SJSA1 (cell line): ENCODE results near the gene AXIN1. TPM values are rescaled to one million over a fixed set of nuclear protein-coding genes. Genes with fewer than 3 reads are reported as not detected.

Experiments
- DNase-seq, 2 experiments: peaks; one replicate each; pipeline ENCODE4 v3.0.0-alpha.2; 2015 to 2020; ENCODE audit warnings: low spot score in 2 of 2, low read depth in 1 of 2
- H3K27ac ChIP-seq: fragments of 250-450 bp; sonication (Bioruptor Pico); 2 replicates; pipeline ENCODE4 v1.5.1; 2020; ENCODE audit warnings: mild to moderate bottlenecking, moderate library complexity
- H3K27me3 ChIP-seq: fragments of 250-450 bp; sonication (Bioruptor Pico); replicated peaks from 2 replicates; pipeline ENCODE4 v1.5.1; 2020; ENCODE audit warnings: mild to moderate bottlenecking, moderate library complexity
- H3K36me3 ChIP-seq: fragments of 250-450 bp; sonication (Bioruptor Pico); 2 replicates; pipeline ENCODE4 v1.5.1; 2020; ENCODE audit warnings: mild to moderate bottlenecking
- H3K4me1 ChIP-seq: fragments of 250-450 bp; sonication (Bioruptor Pico); replicated peaks from 2 replicates; pipeline ENCODE4 v1.6.1; 2021; ENCODE audit warnings: mild to moderate bottlenecking
- H3K4me3 ChIP-seq: fragments of 250-450 bp; sonication (Bioruptor Pico); 2 replicates; pipeline ENCODE4 v1.5.1; 2020; ENCODE audit warnings: mild to moderate bottlenecking
- H3K9me3 ChIP-seq: fragments of 250-450 bp; sonication (Bioruptor Pico); replicated peaks from 2 replicates; pipeline ENCODE4 v1.5.1; 2020; ENCODE audit warnings: mild to moderate bottlenecking
- total RNA-seq: library from RNA; depleted of rRNA; stranded (reverse); fragments of >200 nt; shearing (Covaris generic); gene quantifications from 2 replicates; pipeline ENCODE4 v1.2.3, GENCODE V29; 2014

AXIN1 gene
- total RNA-seq, 1 experiment from 2014 or later = 26.4 TPM

DNA sequence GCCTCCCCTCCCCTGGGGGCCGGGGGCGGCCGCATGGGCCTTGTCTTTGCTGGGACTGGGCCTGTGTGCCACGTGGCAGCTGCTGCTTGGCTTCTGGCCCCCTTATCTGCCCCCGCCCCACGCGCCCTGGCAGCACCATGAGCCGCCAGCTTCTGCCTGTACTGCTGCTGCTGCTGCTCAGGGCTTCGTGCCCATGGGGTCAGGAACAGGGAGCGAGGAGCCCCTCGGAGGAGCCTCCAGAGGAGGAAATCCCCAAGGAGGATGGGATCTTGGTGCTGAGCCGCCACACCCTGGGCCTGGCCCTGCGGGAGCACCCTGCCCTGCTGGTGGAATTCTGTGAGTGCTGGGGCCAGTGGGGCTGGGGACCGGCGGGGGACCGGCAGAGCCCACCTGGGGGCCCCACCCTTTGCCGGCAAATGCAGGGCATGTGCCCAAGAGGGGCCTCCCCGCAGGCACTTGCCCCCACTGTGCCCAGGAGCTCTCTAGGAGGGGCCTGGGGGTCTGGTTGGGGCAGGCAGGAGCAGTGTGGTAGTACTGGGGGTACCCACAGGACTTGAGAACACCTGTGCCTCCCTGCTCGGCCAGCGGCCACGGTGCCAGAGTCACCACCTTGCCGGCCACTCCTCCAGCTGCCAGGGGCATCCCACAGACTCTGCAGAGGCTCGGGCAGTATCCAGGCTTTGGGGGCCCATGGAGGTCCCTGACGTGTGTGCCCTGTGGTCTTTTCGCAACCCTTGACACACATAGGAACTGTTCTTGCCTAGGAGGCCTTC lies 69.3 kb downstream of the AXIN1 start, which contains the start of gene PDIA2:
Gene PDIA2, plus strand, starts transcription at position 132 of the 773 bp plus-strand sequence. Its CDS starts 6 bp downstream, at position 138.
- peaks cover 20% of the 10 kb centered on the region for H3K36me3 ChIP-seq
- no peak for DNase-seq
- H3K27me3 ChIP-seq = peaks cover 31% of the 10 kb centered on the region
- H3K9me3 ChIP-seq = peaks cover 7% of the 10 kb centered on the region; the same call in 1 of the 2 replicates
- H3K4me3 ChIP-seq = no peak within 1 kb of the TSS
- H3K4me1 ChIP-seq = no peaks in the 10 kb centered on the region; the same call in 1 of the 2 replicates
- H3K27ac ChIP-seq = no peak within 1 kb of the TSS

DNA sequence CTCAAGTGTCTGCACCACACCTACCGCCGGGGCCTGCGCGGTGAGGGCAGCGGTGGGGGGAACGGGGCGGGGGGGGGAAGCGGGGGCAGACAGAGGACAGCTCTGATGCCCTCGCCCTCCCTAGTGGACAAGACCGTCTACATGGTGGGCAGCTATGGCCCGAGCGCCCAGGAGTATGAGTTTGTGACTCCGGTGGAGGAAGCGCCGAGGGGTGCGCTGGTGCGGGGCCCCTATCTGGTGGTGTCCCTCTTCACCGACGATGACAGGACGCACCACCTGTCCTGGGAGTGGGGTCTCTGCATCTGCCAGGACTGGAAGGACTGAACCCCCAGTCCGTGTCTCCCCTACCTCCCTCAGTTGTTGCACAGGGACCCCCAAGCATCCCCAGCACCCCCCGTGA lies 70.0 kb downstream of the AXIN1 start:
- DNase-seq = no peak
- peaks cover 7% of the 10 kb centered on the region; the same call in 1 of the 2 replicates for H3K9me3 ChIP-seq
- no peaks in the 10 kb centered on the region; the same call in 1 of the 2 replicates for H3K4me1 ChIP-seq
- peaks cover 12% of the 10 kb centered on the region for H3K36me3 ChIP-seq
- H3K27ac ChIP-seq = no peak overlapping the region
- H3K27me3 ChIP-seq = peaks cover 31% of the 10 kb centered on the region
- no peak overlapping the region for H3K4me3 ChIP-seq

DNA sequence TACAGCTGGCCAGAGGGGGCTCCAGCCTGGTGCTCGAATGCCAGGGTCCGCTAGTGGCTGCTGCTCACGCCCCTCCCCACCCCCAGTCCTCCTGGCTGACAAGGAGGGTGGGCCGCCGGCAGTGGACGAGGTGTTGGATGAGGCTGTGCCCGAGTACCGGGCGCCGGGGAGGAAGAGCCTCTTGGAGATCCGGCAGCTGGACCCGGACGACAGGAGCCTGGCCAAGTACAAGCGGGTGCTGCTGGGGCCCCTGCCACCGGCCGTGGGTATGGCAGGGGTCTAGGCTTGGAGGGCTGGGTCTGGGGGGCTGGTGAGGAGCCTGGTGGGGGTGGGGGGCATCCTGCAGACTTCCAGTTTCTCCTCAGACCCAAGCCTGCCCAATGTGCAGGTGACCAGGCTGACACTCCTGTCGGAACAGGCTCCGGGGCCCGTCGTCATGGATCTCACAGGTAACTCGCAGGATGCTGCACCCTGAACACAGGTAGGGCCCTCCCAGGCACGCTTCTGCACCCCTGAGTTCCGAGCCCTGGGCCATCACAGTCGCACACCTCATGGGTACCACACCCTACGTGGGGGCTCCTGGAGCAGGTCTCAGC lies 70.8 kb downstream of the AXIN1 start:
- peaks cover 4% of the 10 kb centered on the region; the same call in 1 of the 2 replicates for H3K9me3 ChIP-seq
- peaks cover 37% of the 10 kb centered on the region for H3K27me3 ChIP-seq
- H3K4me3 ChIP-seq = no peak overlapping the region
- H3K4me1 ChIP-seq = no peaks in the 10 kb centered on the region; the same call in 1 of the 2 replicates
- peaks cover 5% of the 10 kb centered on the region for H3K36me3 ChIP-seq
- no peak for DNase-seq
- no peak overlapping the region for H3K27ac ChIP-seq

DNA sequence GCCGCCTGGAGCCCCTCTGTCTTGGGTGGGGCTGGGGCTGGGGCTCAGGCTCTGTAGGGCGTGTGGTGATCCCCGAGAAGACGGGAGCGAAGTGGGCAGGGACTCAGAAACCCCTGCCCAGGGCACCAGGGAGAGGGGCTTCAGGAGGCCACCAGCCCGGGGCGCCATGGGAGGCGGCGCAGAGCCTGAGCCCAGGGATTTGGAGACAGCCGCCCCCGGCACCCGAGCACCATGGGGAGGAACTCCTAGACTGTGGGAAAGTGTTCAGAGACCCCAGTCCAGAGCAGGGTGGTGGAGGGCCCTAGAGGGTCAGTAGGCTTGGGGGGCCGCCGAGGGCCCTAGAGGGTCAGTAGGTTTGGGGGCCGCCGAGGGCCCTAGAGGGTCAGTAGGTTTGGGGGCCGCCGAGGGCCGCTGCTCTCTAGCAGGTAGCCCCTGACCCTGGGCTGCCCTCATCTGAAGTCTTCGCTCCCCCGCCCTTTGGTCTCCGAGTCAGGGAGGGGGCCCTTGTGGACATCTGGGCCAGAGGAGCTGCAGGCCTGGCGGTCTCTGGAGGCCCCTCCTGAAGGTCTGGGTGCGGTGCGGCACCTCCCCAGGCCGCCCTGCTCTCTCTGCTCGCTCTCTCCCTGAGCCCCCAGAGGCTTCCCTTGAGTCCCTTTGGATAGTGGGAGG lies 71.4 kb downstream of the AXIN1 start:
- no peaks in the 10 kb centered on the region for H3K36me3 ChIP-seq
- H3K4me3 ChIP-seq = no peak overlapping the region
- no peaks in the 10 kb centered on the region for H3K9me3 ChIP-seq
- peaks cover 44% of the 10 kb centered on the region for H3K27me3 ChIP-seq
- DNase-seq = no peak
- H3K27ac ChIP-seq = no peak overlapping the region
- no peaks in the 10 kb centered on the region; the same call in 1 of the 2 replicates for H3K4me1 ChIP-seq

DNA sequence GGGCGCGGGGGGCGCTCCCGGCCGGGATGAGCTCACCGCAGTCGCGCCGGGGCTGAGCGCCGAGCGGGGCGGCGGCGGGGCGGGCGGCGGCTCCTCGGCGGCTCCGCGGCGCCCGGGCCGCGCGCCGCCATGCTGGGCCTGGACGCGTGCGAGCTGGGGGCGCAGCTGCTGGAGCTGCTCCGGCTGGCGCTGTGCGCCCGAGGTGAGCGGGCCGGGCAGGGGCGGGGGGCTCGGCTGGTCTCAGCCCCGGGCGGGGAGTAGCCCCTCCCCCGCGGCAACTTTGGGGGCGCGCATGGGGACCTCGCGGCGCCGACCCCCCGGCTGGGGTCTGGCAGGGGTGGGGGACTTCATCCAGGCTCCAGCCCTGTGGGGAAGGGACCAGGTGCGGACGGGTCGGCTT lies 72.0 kb downstream of the AXIN1 start, which contains the start of gene ARHGDIG:
Gene ARHGDIG, plus strand, starts transcription at position 40 of the 400 bp plus-strand sequence. Its CDS starts 90 bp downstream, at position 130.
- Histone ChIP-seq H3K27me3 (peaks cover 44% of the 10 kb centered on the region), H3K4me1 (no peaks in the 10 kb centered on the region; the same call in 1 of the 2 replicates), H3K9me3 (no peaks in the 10 kb centered on the region), H3K4me3 (no peak within 1 kb of the TSS), H3K36me3 (no peaks in the 10 kb centered on the region), H3K27ac (no peak within 1 kb of the TSS)
- no peak for DNase-seq

DNA sequence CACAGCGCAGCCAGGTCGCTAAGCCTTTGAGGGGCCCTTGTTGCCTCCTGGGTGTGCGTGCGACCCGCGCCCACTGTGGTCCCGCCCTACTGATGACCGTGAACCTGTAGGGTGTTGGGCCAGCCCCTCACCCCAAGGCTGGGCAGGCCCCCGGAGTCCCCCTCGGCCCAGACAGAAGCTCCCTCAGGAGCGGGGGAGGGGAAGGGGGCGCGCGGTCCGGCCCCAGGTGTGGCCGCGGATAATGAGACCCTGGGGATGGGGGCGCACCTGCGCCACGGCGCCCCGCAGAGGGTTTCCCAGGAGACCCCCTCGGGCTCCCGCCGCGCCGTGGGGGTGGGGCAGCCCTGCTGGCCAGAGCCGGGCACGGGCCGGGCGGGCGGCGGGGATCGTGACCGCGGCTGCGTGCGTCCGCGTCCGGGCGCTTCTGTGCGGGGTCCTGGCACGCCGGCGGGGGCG lies 72.5 kb downstream of the AXIN1 start:
- peaks cover 48% of the 10 kb centered on the region for H3K27me3 ChIP-seq
- H3K4me1 ChIP-seq = no peaks in the 10 kb centered on the region; the same call in 1 of the 2 replicates
- DNase-seq = no peak
- H3K4me3 ChIP-seq = no peak overlapping the region
- H3K36me3 ChIP-seq = no peaks in the 10 kb centered on the region
- no peaks in the 10 kb centered on the region for H3K9me3 ChIP-seq
- no peak overlapping the region for H3K27ac ChIP-seq

DNA sequence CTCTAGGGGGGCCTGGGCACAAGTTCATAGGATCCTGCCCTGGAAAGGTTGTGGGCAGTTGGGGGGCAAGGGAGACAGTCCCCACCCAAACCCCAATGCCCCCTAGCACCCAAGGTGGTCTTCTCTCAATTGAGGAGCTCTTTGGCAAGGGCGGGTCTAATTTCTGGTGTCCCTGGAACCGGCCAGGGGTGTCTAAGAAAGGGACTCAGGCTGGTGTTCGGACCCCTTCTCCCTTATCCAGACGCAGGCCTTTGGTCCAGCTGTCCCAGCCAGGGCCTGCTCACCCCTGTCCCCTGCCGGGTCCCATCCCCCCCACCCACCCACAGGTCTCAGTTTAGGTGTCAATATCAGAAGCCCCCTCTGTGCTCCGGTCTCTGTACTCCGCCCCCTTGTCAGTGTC lies 73.0 kb downstream of the AXIN1 start:
- no peak for DNase-seq
- H3K27ac ChIP-seq = no peak overlapping the region
- H3K4me3 ChIP-seq = no peak overlapping the region
- no peaks in the 10 kb centered on the region; the same call in 1 of the 2 replicates for H3K4me1 ChIP-seq
- no peaks in the 10 kb centered on the region for H3K9me3 ChIP-seq
- no peaks in the 10 kb centered on the region for H3K36me3 ChIP-seq
- peaks cover 53% of the 10 kb centered on the region for H3K27me3 ChIP-seq

DNA sequence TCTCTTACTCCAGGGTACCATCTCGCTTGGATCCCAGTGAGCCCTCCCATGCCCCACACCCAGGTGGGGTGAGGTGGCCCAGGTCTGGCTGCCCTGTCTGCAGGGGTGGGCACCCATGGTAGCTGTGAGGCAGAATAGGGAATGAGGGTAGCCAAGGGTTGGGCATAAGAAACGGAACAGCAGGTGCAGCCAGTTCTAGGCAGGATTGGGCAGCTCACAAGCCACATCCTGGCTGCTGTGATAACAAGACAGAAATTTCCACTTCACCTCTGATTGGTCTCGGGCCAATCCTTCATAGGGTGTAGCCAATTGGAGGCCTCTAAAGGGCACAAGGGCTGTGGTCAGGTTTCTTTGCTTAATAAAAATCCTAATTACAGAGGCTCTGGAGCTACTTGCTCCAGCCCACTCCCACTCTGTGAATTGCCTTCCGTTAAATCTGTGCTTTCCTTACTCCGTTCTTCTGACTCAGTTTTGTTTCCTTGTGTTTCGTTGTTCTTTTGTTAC lies 73.6 kb downstream of the AXIN1 start:
- Histone ChIP-seq H3K36me3 (no peaks in the 10 kb centered on the region), H3K27ac (no peak overlapping the region), H3K4me3 (no peak overlapping the region), H3K9me3 (no peaks in the 10 kb centered on the region), H3K4me1 (no peaks in the 10 kb centered on the region; the same call in 1 of the 2 replicates), H3K27me3 (peaks cover 59% of the 10 kb centered on the region)
- no peak for DNase-seq

DNA sequence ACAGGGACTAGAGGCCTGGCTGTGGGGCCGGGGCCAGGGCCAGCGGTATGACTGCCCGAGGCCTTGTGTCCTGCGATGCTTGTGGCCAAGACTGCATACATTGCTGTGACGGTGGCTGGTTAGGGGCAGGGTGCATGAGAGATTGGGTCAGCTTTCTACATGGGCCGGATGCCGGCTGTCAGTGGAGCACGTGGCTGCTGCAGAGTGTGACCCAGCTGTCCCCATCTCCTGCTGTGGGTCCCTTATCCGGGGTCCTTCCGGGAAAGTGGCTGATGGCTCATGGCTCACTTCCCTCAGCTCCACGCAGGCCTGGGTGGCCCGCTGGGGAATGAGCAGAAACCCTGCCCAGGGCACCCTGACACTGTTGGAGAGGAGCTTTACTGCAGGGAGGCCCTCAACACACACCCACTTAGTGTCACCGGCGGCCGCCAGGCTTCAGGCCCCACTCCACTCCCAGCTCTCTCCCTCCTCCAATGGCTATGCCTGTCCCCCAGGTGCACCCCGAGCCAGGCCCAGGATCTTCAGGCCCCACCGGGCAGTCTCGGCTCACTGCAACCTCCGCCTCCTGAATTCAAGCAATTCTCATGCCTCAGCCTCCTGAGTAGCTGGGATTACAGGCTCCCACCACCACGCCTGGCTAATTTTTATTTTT lies 76.0 kb downstream of the AXIN1 start:
- Histone ChIP-seq H3K27me3 (peaks cover 57% of the 10 kb centered on the region), H3K4me3 (no peak overlapping the region), H3K4me1 (no peaks in the 10 kb centered on the region; the same call in 1 of the 2 replicates), H3K9me3 (no peaks in the 10 kb centered on the region), H3K36me3 (no peaks in the 10 kb centered on the region), H3K27ac (no peak overlapping the region)
- DNase-seq = no peak

DNA sequence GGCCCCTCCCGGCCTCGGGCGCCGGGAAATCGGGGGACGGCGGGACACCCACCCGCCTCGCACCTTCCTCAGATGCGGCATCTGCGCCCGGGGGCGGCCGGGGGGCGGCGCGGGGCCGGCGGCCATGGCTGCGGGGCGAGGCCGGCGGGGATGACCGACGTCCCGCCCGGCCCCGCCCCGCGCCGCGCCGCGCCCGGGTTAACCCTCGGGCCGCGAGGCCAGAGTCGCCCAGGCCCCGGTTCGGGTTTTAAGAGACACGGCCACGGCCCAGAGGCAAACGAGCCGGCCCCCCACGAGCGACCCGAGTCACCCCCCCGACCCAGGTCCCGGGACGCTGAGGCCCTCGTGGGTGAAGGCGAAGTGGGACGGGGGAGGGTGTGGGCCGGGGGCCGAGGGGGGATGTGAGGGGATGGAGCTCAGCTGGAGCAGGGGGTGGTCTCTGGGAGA lies 76.7 kb downstream of the AXIN1 start, which contains the start of gene RGS11:
Gene RGS11, minus strand, starts transcription at position 159 of the 447 bp plus-strand sequence. Its CDS starts 33 bp downstream, at position 126.
- no peak within 1 kb of the TSS for H3K4me3 ChIP-seq
- no peaks in the 10 kb centered on the region for H3K36me3 ChIP-seq
- DNase-seq = no peak
- H3K9me3 ChIP-seq = no peaks in the 10 kb centered on the region
- peaks cover 50% of the 10 kb centered on the region for H3K27me3 ChIP-seq
- H3K4me1 ChIP-seq = no peaks in the 10 kb centered on the region; the same call in 1 of the 2 replicates
- H3K27ac ChIP-seq = no peak within 1 kb of the TSS

DNA sequence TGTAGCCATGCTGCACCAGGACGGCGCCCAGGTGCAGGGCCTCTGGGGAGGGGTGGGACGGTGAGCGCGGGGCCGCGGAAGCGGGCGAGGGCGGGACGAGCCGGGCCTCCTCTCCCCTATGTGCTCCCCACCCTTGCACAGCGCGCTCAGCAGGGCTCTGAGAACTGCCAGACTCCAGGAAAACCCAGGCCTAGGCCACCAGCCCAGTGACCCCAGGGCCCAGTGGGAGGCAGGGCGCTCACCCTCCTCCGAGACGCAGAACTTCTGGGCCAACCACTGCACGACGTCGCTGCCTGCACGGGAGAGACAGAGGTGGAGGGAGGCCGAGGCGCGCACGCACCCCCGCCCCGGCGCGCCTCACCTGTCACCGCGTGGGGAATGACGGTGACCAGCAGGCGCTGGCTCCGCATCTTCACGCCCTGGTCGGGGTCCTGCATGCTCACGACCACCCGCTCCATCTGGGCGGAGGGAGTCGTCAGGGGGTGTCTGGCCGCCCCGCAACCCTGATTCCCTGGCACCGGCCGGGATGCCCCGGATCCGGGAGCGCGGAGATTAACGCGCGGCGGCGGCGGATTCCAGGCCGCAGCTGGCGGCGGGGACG lies 77.4 kb downstream of the AXIN1 start:
- H3K4me1 ChIP-seq = no peaks in the 10 kb centered on the region
- peaks cover 46% of the 10 kb centered on the region for H3K27me3 ChIP-seq
- H3K9me3 ChIP-seq = no peaks in the 10 kb centered on the region
- no peak overlapping the region for H3K4me3 ChIP-seq
- DNase-seq = no peak
- H3K36me3 ChIP-seq = no peaks in the 10 kb centered on the region
- H3K27ac ChIP-seq = no peak overlapping the region

DNA sequence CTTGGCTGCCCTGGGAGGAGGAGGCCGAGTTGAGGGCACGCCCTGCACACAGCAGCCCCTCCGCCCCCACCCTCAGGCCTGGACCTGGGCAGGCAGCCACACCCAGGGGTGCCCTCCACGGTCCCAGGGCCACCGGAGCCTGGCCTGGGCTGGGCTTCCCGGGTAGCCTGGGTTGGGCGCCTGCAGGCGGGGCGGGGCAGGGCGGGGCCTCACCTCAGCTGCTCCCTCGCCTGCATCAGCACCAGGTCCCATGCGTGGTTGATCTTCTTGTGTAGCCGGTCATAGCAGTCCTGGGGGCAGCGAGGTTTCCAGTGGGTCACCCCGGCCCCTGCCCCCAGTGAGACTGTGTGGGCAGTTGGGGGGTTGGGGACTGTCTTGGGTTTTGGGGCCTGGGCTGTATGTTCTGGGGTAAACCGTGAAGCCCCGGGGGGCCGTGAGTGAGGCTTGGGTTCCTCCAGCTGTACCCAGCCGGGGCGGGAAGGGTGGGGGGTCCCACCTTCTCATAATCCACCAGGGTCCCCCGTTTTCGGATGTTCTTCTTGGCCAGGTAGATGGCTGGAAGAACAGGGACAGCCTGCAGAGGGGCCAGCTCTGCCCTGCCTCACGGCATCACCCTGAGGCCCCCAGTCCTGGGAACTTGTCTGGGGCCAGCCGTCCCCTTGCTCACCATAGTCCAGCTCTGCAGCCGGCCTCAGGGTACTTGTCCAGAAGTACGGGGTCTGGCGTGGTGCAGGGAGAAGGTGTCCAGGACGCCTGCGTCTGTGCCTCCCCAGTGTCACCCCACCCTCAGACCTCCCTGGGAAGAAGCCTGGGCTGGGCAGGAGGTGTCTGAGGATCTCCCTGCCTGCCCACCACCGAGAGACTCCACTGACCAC lies 78.7 kb downstream of the AXIN1 start:
- H3K4me3 ChIP-seq = no peak overlapping the region
- no peak overlapping the region for H3K27ac ChIP-seq
- H3K4me1 ChIP-seq = no peaks in the 10 kb centered on the region
- DNase-seq = no peak
- no peaks in the 10 kb centered on the region for H3K36me3 ChIP-seq
- peaks cover 34% of the 10 kb centered on the region for H3K27me3 ChIP-seq
- no peaks in the 10 kb centered on the region for H3K9me3 ChIP-seq
